Testis (tissue), 3 donors: ENCODE measurements around the gene CTBP2. TPM values are rescaled to one million over a fixed set of nuclear protein-coding genes. Genes with fewer than 3 reads are reported as not detected.

ENCODE experiments used
- DNase-seq: peaks from one replicate; pipeline ENCODE4 v3.0.0-alpha.2; 2019
- H3K27ac ChIP-seq, 2 donors: fragments of 200-600 bp; sonication (generic); one replicate each; pipeline ENCODE4 v1.5.1; 2019
- H3K27me3 ChIP-seq: fragments of 200-600 bp; sonication (generic); one replicate; pipeline ENCODE4 v1.5.1; 2019
- H3K36me3 ChIP-seq: fragments of 200-600 bp; sonication (generic); one replicate; pipeline ENCODE4 v1.5.1; 2017; ENCODE audit warnings: low read depth; ENCODE audit errors: missing control alignments
- H3K4me1 ChIP-seq: fragments of 200-600 bp; sonication (generic); one replicate; pipeline ENCODE4 v1.5.1; 2019
- H3K4me3 ChIP-seq, 2 donors: fragments of 200-600 bp; sonication (generic); one replicate each; pipeline ENCODE4 v1.5.1; 2017 to 2019
- H3K9me3 ChIP-seq: fragments of 200-600 bp; sonication (generic); one replicate; pipeline ENCODE4 v1.5.1; 2017
- CTCF ChIP-seq, 3 experiments: fragments of 450-650 bp in 2 of 3; fragments of 200-600 bp in 1 of 3; sonication (generic) in 1 of 3; IDR thresholded peaks; one replicate each; pipeline ENCODE4 v1.5.1; 2016 to 2019; ENCODE audit warnings: antibody characterized with exemption in 3 of 3, mild to moderate bottlenecking in 2 of 3, moderate library complexity in 1 of 3
- POLR2A ChIP-seq: fragments of 450-650 bp; IDR thresholded peaks from one replicate; pipeline ENCODE4 v1.6.1; 2017; ENCODE audit warnings: antibody characterized with exemption, mild to moderate bottlenecking, moderate library complexity
- WGBS, 2 donors: methylation state at CpG; one replicate each; pipeline ENCODE4 v1.1.5; 2018; 5-methylcytosine and 5-hydroxymethylcytosine counted together
- intact Hi-C: fragments of 100-400 bp; cut with DNase I; formaldehyde crosslinking; loops from one replicate; pipeline ENCODE4 v1.15.1; 2023; ENCODE audit warnings: low total_unique reads
- polyA plus RNA-seq: library from polyadenylated mRNA; stranded (reverse); fragments of 350-450 nt; fragmentation: Illumina TruSeq; extraction: RNeasy Lipid Tissue Mini Kit (QIAGEN cat#74804); gene quantifications from one replicate; pipeline ENCODE4 v1.2.3, GENCODE V29; 2014; ENCODE audit warnings: low read depth, low replicate concordance; ENCODE audit not compliant: insufficient read depth
- total RNA-seq, 2 donors: library from RNA; depleted of rRNA; stranded (reverse); fragments of >200 nt; gene quantifications; one replicate each; pipeline ENCODE4 v1.2.3, GENCODE V29; 2016

Gene CTBP2
- total and polyA plus RNA-seq, 3 donors from 2014 or later: 44.7 to 79.5 (median 52.4) TPM

- H3K4me3 ChIP-seq: no peak overlapping the region
- 64 to 79% methylated on average over 14 of the region's 14 CpGs for WGBS, 2 donors
- DNase-seq: no peak
- H3K27ac ChIP-seq: no peak overlapping the region
- intact Hi-C loops: no loop called here
- no peak for TF ChIP-seq CTCF (IDR thresholded peaks at IDR 0.05)
- no peak for TF ChIP-seq POLR2A
- H3K4me1 ChIP-seq: peaks cover 26% of the 10 kb centered on the region
- no peaks in the 10 kb centered on the region for H3K36me3 ChIP-seq
- H3K9me3 ChIP-seq: no peaks in the 10 kb centered on the region
- no peaks in the 10 kb centered on the region for H3K27me3 ChIP-seq
Observed at GRCh38 chr10:125133696-125134482, 26.5 kb downstream of the CTBP2 start.

- Histone ChIP-seq H3K36me3 (no peaks in the 10 kb centered on the region), H3K4me3 (no peak overlapping the region), H3K27ac (no peak overlapping the region), H3K9me3 (no peaks in the 10 kb centered on the region), H3K27me3 (no peaks in the 10 kb centered on the region), H3K4me1 (peaks cover 19% of the 10 kb centered on the region)
- intact Hi-C loops: no loop called here
- 87 to 97% methylated on average over 4 of the region's 4 CpGs for WGBS, 2 donors
- DNase-seq: no peak
- no peak for TF ChIP-seq POLR2A
- TF ChIP-seq CTCF (IDR thresholded peaks at IDR 0.05): no peak
Observed at GRCh38 chr10:125132344-125132743, 28.0 kb downstream of the CTBP2 start.

GRCh38 chr10:125130916-125131315, 29.4 kb downstream of the CTBP2 start:
- Histone ChIP-seq H3K36me3 (no peaks in the 10 kb centered on the region), H3K27me3 (no peaks in the 10 kb centered on the region), H3K4me1 (peaks cover 11% of the 10 kb centered on the region), H3K4me3 (no peak overlapping the region), H3K27ac (no peak overlapping the region), H3K9me3 (no peaks in the 10 kb centered on the region)
- 92 to 93% methylated on average over 15 of the region's 15 CpGs for WGBS, 2 donors
- intact Hi-C loops: no loop called here
- DNase-seq: no peak
- TF ChIP-seq CTCF (IDR thresholded peaks at IDR 0.05): no peak
- no peak for TF ChIP-seq POLR2A

GRCh38 chr10:125130260-125130659, 30.1 kb downstream of the CTBP2 start:
- DNase-seq: no peak
- H3K4me1 ChIP-seq: peaks cover 13% of the 10 kb centered on the region
- no peak overlapping the region for H3K4me3 ChIP-seq
- 87 to 94% methylated on average over 9 of the region's 9 CpGs for WGBS, 2 donors
- no peaks in the 10 kb centered on the region for H3K27me3 ChIP-seq
- intact Hi-C loops: no loop called here
- no peak for TF ChIP-seq POLR2A
- no peak overlapping the region for H3K27ac ChIP-seq
- H3K9me3 ChIP-seq: no peaks in the 10 kb centered on the region
- no peaks in the 10 kb centered on the region for H3K36me3 ChIP-seq

GRCh38 chr10:125129076-125129458, 31.3 kb downstream of the CTBP2 start:
- DNase-seq: no peak
- intact Hi-C loops: no loop called here
- no peaks in the 10 kb centered on the region for H3K27me3 ChIP-seq
- H3K4me3 ChIP-seq: no peak overlapping the region
- peaks cover 19% of the 10 kb centered on the region for H3K4me1 ChIP-seq
- 76 to 81% methylated on average over 3 of the region's 3 CpGs for WGBS, 2 donors
- H3K36me3 ChIP-seq: no peaks in the 10 kb centered on the region
- H3K27ac ChIP-seq: no peak overlapping the region
- no peak for TF ChIP-seq CTCF (IDR thresholded peaks at IDR 0.05)
- TF ChIP-seq POLR2A: no peak
- no peaks in the 10 kb centered on the region for H3K9me3 ChIP-seq
